Measurements from ENCODE around the gene RFTN2.

RFTN2 gene

DNA sequence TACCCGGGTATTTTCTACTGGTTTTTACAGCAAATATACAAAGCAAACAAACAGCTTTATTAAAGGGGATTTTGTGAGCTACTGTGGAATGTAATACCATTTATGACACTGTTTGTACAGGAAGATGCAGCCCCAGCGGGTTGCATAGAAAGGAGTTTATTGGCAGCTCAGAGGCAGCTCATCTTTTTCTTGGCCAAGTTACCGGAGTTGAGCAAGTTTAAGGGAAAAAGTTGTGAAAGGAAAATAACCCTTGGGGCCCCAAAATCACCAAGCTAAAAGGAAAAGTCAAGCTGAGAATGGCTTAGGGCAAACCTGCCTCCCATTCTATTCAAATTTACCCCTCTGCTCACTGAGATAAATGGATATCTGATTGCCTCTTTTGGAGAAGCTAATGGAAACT, 98.8 kb downstream of the RFTN2 start:
- no peak for ATAC-seq
- TF ChIP-seq SNAI2 (CRISPR knock-in tag; IDR thresholded peaks at IDR 0.05): no peak
- no peak for TF ChIP-seq CSDC2 (CRISPR knock-in tag; IDR thresholded peaks at IDR 0.05)
- TF ChIP-seq, protein P1, sequence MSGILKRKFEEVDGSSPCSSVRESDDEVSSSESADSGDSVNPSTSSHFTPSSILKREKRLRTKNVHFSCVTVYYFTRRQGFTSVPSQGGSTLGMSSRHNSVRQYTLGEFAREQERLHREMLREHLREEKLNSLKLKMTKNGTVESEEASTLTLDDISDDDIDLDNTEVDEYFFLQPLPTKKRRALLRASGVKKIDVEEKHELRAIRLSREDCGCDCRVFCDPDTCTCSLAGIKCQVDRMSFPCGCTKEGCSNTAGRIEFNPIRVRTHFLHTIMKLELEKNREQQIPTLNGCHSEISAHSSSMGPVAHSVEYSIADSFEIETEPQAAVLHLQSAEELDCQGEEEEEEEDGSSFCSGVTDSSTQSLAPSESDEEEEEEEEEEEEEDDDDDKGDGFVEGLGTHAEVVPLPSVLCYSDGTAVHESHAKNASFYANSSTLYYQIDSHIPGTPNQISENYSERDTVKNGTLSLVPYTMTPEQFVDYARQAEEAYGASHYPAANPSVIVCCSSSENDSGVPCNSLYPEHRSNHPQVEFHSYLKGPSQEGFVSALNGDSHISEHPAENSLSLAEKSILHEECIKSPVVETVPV (CRISPR knock-in tag; IDR thresholded peaks at IDR 0.05): no peak
- TF ChIP-seq BACH2 (CRISPR knock-in tag; IDR thresholded peaks at IDR 0.05; ENCODE audit: borderline replicate concordance): no peak
- TF ChIP-seq ZNF70 (CRISPR knock-in tag; IDR thresholded peaks at IDR 0.05): no peak
- TF ChIP-seq ZC3H10 (CRISPR knock-in tag; IDR thresholded peaks at IDR 0.05): no peak
- no peak for TF ChIP-seq ESRRG (CRISPR knock-in tag; IDR thresholded peaks at IDR 0.05)
- no peak for TF ChIP-seq RARB (CRISPR knock-in tag; IDR thresholded peaks at IDR 0.05)
- no peak for TF ChIP-seq OSR1 (CRISPR knock-in tag; IDR thresholded peaks at IDR 0.05)
- TF ChIP-seq, protein P2, sequence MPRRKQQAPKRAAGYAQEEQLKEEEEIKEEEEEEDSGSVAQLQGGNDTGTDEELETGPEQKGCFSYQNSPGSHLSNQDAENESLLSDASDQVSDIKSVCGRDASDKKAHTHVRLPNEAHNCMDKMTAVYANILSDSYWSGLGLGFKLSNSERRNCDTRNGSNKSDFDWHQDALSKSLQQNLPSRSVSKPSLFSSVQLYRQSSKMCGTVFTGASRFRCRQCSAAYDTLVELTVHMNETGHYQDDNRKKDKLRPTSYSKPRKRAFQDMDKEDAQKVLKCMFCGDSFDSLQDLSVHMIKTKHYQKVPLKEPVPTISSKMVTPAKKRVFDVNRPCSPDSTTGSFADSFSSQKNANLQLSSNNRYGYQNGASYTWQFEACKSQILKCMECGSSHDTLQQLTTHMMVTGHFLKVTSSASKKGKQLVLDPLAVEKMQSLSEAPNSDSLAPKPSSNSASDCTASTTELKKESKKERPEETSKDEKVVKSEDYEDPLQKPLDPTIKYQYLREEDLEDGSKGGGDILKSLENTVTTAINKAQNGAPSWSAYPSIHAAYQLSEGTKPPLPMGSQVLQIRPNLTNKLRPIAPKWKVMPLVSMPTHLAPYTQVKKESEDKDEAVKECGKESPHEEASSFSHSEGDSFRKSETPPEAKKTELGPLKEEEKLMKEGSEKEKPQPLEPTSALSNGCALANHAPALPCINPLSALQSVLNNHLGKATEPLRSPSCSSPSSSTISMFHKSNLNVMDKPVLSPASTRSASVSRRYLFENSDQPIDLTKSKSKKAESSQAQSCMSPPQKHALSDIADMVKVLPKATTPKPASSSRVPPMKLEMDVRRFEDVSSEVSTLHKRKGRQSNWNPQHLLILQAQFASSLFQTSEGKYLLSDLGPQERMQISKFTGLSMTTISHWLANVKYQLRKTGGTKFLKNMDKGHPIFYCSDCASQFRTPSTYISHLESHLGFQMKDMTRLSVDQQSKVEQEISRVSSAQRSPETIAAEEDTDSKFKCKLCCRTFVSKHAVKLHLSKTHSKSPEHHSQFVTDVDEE (CRISPR knock-in tag; IDR thresholded peaks at IDR 0.05): no peak

DNA sequence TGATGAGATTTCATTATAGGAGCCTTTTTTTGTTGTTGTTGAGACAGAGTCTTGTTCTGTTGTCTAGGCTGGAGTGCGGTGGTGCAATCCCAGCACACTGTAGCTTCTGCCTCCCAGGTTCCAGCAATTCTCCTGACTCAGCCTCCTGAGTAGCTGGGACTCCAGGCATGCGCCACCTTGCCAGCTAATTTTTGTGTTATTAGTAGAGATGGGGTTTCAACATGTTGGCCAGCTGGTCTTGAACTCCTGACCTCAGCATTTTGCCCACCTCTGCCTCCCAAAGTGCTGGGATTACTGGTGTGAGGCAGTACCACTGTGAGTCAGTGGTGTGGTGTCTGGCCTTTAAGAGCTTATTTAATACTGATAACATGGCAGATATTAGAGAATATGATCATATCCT, 99.4 kb downstream of the RFTN2 start:
- ATAC-seq: no peak
- peak; percentile 69 for TF ChIP-seq ZFP3 (CRISPR knock-in tag; IDR thresholded peaks at IDR 0.05)
- TF ChIP-seq ZC3H10 (CRISPR knock-in tag; IDR thresholded peaks at IDR 0.05): no peak

DNA sequence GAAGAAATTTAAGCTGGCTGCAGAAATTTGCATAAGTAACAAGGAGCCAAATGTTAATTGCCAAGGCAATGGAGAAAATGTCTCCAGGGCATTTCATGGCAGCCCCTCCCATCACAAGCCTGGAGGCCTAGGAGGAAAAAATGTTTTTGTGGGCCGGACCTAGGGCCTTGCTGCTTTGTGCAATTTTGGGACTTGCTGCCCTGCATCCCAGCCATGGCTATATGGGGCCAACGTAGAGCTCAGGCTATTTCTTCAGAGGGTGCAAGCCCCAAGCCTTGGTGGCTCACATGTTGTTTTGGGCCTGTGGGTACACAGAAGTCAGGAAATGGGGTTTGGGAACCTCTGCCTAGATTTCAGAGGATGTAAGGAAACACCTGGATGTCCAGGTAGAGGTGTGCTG, 101.8 kb downstream of the RFTN2 start:
- TF ChIP-seq, protein P2 (CRISPR knock-in tag; IDR thresholded peaks at IDR 0.05): no peak
- TF ChIP-seq, protein P3, sequence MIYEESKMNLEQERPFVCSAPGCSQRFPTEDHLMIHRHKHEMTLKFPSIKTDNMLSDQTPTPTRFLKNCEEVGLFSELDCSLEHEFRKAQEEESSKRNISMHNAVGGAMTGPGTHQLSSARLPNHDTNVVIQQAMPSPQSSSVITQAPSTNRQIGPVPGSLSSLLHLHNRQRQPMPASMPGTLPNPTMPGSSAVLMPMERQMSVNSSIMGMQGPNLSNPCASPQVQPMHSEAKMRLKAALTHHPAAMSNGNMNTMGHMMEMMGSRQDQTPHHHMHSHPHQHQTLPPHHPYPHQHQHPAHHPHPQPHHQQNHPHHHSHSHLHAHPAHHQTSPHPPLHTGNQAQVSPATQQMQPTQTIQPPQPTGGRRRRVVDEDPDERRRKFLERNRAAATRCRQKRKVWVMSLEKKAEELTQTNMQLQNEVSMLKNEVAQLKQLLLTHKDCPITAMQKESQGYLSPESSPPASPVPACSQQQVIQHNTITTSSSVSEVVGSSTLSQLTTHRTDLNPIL (CRISPR knock-in tag; IDR thresholded peaks at IDR 0.05; ENCODE audit: low read depth): no peak
- TF ChIP-seq TCF4 (CRISPR knock-in tag; IDR thresholded peaks at IDR 0.05; ENCODE audit: borderline replicate concordance) (no peak), PPARA (CRISPR knock-in tag; IDR thresholded peaks at IDR 0.05; ENCODE audit: borderline replicate concordance) (no peak), CSDC2 (CRISPR knock-in tag; IDR thresholded peaks at IDR 0.05) (no peak), BACH2 (CRISPR knock-in tag; IDR thresholded peaks at IDR 0.05; ENCODE audit: borderline replicate concordance) (no peak), ZNF70 (CRISPR knock-in tag; IDR thresholded peaks at IDR 0.05) (no peak), ISL1 (CRISPR knock-in tag; IDR thresholded peaks at IDR 0.05) (no peak), ZFP30 (CRISPR knock-in tag; IDR thresholded peaks at IDR 0.05) (no peak), ESRRG (CRISPR knock-in tag; IDR thresholded peaks at IDR 0.05) (no peak), SNAI2 (CRISPR knock-in tag; IDR thresholded peaks at IDR 0.05) (no peak), ZC3H10 (CRISPR knock-in tag; IDR thresholded peaks at IDR 0.05) (no peak), TOX (CRISPR knock-in tag; IDR thresholded peaks at IDR 0.05; ENCODE audit: borderline replicate concordance) (no peak), RARB (CRISPR knock-in tag; IDR thresholded peaks at IDR 0.05) (no peak), ZNF8 (CRISPR knock-in tag; IDR thresholded peaks at IDR 0.05) (no peak), ZFP3 (CRISPR knock-in tag; IDR thresholded peaks at IDR 0.05) (no peak)
- TF ChIP-seq, protein P4, sequence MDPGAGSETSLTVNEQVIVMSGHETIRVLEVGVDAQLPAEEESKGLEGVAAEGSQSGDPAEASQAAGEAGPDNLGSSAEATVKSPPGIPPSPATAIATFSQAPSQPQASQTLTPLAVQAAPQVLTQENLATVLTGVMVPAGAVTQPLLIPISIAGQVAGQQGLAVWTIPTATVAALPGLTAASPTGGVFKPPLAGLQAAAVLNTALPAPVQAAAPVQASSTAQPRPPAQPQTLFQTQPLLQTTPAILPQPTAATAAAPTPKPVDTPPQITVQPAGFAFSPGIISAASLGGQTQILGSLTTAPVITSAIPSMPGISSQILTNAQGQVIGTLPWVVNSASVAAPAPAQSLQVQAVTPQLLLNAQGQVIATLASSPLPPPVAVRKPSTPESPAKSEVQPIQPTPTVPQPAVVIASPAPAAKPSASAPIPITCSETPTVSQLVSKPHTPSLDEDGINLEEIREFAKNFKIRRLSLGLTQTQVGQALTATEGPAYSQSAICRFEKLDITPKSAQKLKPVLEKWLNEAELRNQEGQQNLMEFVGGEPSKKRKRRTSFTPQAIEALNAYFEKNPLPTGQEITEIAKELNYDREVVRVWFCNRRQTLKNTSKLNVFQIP (CRISPR knock-in tag; IDR thresholded peaks at IDR 0.05; ENCODE audit: borderline replicate concordance, low read depth): no peak
- TF ChIP-seq, protein P1 (CRISPR knock-in tag; IDR thresholded peaks at IDR 0.05): no peak
- no peak for ATAC-seq

Data from SK-N-SH treated with all-trans-retinoic acid at 6 μM for 48 hours (cell line).